ENCODE measurements around the gene KLC1. TPM values are rescaled to one million over a fixed set of nuclear protein-coding genes. Genes with fewer than 3 reads are reported as not detected.

KLC1 gene
- total RNA-seq, 6 experiments from 2014 or later, result 179 to 204 (median 189) TPM

DNA sequence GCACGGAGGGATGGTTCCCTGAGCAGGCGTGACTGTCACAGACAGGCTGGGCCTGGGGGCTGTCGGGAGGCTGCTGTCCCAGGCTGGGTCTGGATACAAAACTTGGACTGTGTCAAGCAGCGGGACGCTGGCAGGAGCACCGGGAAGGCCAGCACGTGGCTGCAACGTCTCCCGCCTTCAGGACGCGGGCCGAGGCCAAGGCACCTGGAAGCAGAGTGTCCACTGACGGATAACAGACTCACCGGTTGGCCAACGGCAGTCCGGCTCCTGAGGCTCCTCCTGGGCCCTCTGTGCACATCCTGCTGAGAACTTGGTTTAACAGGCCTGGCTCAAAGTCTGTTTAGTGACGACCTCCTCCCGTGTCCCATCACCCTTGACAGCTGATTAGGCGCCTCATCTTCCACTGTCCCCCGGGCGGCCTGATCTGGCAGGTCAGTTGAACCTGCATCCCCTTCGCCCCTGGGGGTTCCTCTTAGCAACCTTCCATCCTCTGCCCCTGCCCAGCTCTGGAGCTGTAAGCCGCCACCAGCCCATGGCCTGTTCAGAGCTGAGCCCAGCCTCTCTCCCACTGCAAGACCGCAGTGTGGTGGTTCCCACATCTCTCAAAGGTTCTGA, 83.7 kb downstream of the KLC1 start:
- peaks cover 8% of the 10 kb centered on the region; the same call in 1 of the 2 replicates for H3K9me3 Mint-ChIP-seq
- TF ChIP-seq, protein P1, sequence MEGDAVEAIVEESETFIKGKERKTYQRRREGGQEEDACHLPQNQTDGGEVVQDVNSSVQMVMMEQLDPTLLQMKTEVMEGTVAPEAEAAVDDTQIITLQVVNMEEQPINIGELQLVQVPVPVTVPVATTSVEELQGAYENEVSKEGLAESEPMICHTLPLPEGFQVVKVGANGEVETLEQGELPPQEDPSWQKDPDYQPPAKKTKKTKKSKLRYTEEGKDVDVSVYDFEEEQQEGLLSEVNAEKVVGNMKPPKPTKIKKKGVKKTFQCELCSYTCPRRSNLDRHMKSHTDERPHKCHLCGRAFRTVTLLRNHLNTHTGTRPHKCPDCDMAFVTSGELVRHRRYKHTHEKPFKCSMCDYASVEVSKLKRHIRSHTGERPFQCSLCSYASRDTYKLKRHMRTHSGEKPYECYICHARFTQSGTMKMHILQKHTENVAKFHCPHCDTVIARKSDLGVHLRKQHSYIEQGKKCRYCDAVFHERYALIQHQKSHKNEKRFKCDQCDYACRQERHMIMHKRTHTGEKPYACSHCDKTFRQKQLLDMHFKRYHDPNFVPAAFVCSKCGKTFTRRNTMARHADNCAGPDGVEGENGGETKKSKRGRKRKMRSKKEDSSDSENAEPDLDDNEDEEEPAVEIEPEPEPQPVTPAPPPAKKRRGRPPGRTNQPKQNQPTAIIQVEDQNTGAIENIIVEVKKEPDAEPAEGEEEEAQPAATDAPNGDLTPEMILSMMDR (IDR thresholded peaks at IDR 0.05), result no peak
- no peak overlapping the region for H3K4me3 Mint-ChIP-seq

DNA sequence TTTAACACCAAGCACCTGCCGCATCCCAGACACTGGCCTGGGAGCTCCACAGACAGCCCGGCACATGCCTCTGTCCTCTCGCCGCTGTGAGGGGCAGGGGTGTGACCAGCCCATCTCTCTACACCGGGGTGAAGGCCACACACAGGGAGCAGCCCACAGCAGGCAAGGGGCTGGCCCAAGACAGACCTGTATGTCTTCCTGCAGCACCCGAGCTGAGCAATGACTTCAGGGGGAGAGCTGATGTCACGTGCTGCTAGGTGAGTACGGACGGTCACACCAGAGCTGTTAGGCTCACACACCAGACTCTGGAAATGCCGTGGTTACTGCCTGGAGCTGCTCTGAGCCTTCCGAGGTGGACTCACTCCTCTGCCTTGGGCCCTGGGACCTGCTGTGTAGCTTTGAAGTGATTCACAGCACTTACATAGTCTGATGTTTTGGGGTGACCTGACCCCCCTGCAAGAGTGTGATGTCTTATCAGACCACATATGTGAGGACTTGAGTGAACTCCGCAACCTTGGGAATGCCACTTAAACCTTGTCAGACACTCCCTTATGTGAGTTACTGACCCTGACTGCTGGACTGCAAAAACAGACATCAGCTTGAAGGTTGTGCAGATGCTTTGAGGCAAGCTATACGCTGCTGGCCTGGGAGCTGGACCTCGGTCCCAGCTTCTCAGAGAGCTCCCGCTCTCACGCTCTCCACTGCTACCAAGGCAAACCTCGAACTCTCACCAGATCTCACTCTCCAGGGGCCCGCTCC, 84.5 kb downstream of the KLC1 start:
- peaks cover 29% of the 10 kb centered on the region for H3K36me3 Mint-ChIP-seq (ENCODE audit: low read depth)
- H3K27ac Mint-ChIP-seq, result peak overlapping the region; percentile 61
- H3K27me3 Mint-ChIP-seq (ENCODE audit: insufficient read depth), result peaks cover 26% of the 10 kb centered on the region
- peak overlapping the region; percentile 81 for H3K4me3 Mint-ChIP-seq
- DNase-seq, result no peak
- TF ChIP-seq, protein P1 (IDR thresholded peaks at IDR 0.05), result no peak
- peaks cover 30% of the 10 kb centered on the region for H3K4me1 Mint-ChIP-seq (ENCODE audit: low read depth)
- peaks cover 8% of the 10 kb centered on the region; the same call in 1 of the 2 replicates for H3K9me3 Mint-ChIP-seq

More for the DNA sequence above, 83.7 kb downstream of the KLC1 start:
- H3K4me1 Mint-ChIP-seq (ENCODE audit: low read depth), result peaks cover 27% of the 10 kb centered on the region
- H3K27ac Mint-ChIP-seq, result peak overlapping the region; percentile 61
- H3K27me3 Mint-ChIP-seq (ENCODE audit: insufficient read depth), result peaks cover 31% of the 10 kb centered on the region
- H3K36me3 Mint-ChIP-seq (ENCODE audit: low read depth), result peaks cover 24% of the 10 kb centered on the region
- no peak for DNase-seq

DNA sequence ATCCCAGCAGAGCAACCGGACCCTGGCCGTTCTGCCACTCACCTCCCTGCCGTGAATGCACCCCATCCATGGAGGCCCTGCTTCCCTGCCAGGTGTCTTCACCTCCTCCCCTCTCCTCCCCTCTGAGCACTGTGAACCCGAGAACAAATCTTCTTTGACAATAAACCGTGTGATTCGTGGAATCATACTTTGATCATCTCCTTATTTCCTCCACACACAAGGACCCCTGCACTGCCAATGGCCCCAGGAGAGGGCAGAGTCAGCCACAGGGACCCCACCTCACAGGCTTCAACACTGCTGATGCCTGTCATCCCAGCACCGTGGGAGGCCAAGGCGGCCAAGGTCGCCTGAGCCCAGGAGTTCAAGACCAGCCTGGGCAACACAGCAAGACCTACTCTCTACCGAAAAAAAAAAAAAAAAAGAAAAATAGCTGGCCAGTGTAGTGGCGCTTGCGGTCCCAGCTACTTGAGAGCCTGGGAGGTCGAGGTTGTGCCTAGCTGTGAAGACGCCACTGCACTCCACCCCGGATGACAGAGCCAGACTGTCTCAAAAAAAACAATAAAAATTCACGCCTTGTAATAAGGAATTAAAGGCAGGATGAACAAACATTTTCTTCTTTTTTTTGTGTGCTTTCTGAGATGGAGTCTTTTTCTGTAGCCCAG, 85.2 kb downstream of the KLC1 start:
- Mint-ChIP-seq H3K4me1 (ENCODE audit: low read depth) (peaks cover 30% of the 10 kb centered on the region), H3K27ac (peak overlapping the region; percentile 67; the same call in 1 of the 2 replicates), H3K36me3 (ENCODE audit: low read depth) (peaks cover 24% of the 10 kb centered on the region), H3K27me3 (ENCODE audit: insufficient read depth) (peaks cover 22% of the 10 kb centered on the region), H3K4me3 (peak overlapping the region; percentile 81), H3K9me3 (peaks cover 4% of the 10 kb centered on the region; the same call in 1 of the 2 replicates)
- TF ChIP-seq, protein P1 (IDR thresholded peaks at IDR 0.05), result no peak
- DNase-seq, result no peak

DNA sequence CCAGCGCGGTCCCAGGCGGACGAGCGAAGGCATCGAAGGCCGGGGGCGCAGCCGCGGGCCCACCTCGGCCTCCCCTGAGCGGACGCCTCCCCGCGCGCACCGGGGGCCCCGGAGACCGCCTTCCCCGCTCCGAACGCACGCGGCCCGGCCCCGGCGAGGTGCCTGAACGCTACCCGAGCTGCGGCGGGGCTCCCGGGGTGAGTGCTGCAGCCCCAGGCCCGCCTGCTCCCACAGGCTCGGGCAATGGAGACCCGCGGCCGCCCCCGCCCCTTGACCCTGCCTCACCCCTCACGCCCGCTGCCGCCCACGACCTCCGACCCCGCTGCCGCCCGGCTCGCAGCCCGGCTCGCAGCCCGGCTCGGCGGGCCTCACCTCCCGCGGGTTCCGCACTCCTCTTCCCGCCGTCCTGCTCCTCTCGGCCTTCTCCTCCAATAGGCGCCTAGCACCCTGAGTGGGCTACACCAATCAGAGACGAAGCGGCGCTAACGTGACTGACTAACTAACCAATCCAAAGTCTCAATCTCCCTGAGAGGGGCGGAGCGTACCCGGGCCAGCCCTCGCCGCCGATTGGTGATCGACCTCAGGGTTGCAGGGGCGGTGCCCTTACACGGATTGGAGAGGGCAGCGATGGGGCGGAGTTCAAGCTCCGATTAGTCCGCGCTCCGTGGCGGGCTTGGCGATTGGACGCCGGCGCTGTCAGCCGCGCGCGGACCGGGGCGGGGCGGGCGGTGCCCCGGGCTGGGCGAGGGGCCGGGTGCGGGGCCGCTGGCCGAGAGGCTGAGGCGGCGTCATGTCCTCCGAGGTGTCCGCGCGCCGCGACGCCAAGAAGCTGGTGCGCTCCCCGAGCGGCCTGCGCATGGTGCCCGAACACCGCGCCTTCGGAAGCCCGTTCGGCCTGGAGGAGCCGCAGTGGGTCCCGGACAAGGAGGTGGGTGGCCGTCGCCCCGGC, 86.3 kb downstream of the KLC1 start, which contains the start of the genes XRCC3 and ZFYVE21:
XRCC3 (minus strand) TSS at position 400 of the 949 bp plus-strand sequence. CDS start 4,364 bp downstream, outside the sequence.
ZFYVE21 (plus strand) TSS at position 759 of the 949 bp plus-strand sequence; CDS start at position 791, 32 bp downstream.
- Mint-ChIP-seq H3K27ac (peak within 1 kb of the TSS; percentile 78), H3K27me3 (ENCODE audit: insufficient read depth) (peaks cover 22% of the 10 kb centered on the region), H3K9me3 (peaks cover 4% of the 10 kb centered on the region; the same call in 1 of the 2 replicates), H3K4me1 (ENCODE audit: low read depth) (peaks cover 30% of the 10 kb centered on the region), H3K36me3 (ENCODE audit: low read depth) (peaks cover 18% of the 10 kb centered on the region), H3K4me3 (peak within 1 kb of the TSS; percentile 87)
- TF ChIP-seq, protein P1 (IDR thresholded peaks at IDR 0.05), result no peak
- DNase-seq, result peak; percentile 99

Data from HFFc6 (cell line).